Metanephros (tissue), 2 donors: ENCODE measurements around the gene ITGA7. TPM values are rescaled to one million over a fixed set of nuclear protein-coding genes. Genes with fewer than 3 reads are reported as not detected.

ENCODE experiments used
- small RNA-seq: library from RNA; depleted of rRNA; stranded (forward); fragments of <200 nt; gene quantifications from one replicate; pipeline ENCODE3, GENCODE V24; 2014; ENCODE audit warnings: low replicate concordance
- total RNA-seq: library from RNA; depleted of rRNA; stranded (reverse); fragments of >200 nt; gene quantifications from one replicate; pipeline ENCODE4 v1.2.3, GENCODE V29; 2014

The ITGA7 gene
- 79.3 TPM for total RNA-seq

GRCh38 chr12:55707841-55708694, at the start of gene ITGA7:
TSS of gene ITGA7 (minus strand) at chr12:55707904. CDS start at chr12:55707682, 222 bp downstream.

GRCh38 chr12:55742719-55743405, 35.2 kb upstream of the ITGA7 start, which contains the start of gene GDF11:
TSS of gene GDF11 (plus strand) at chr12:55743122. CDS start at chr12:55743317, 195 bp downstream.

GRCh38 chr12:55728939-55729818, 21.5 kb upstream of the ITGA7 start, which contains the start of gene CD63:
TSS of gene CD63 (minus strand) at chr12:55729009. CDS start at chr12:55728341, 668 bp downstream.

GRCh38 chr12:55720071-55720564, 12.4 kb upstream of the ITGA7 start, which contains the start of gene RDH5:
TSS of gene RDH5 (plus strand) at chr12:55720393. CDS start at chr12:55721185, 792 bp downstream.

GRCh38 chr12:55715833-55716581, 8.3 kb upstream of the ITGA7 start, which contains the start of gene BLOC1S1:
TSS of gene BLOC1S1 (plus strand) at chr12:55716046. CDS start at chr12:55716052, 6 bp downstream.

GRCh38 chr12:55636853-55637252, 70.9 kb downstream of the ITGA7 start, which contains the start of gene OR10P1:
TSS of gene OR10P1 (plus strand) at chr12:55636892. CDS start at chr12:55636892, 0 bp downstream.

Small RNAs within 50 kb of the gene (small RNA-seq; reads per million reads assigned to genes)
- gene AC009779.1 (not detected), gene AC009779.5 (not detected), gene RF00017 (not detected)

Other genes with a start within 250 kb of the ITGA7 start
- gene OR6C70, start 237.8 kb downstream of the ITGA7 start, total RNA-seq = not detected
- not detected for gene OR6C68, start 215.5 kb downstream of the ITGA7 start, total RNA-seq
- gene OR6C4, start 158.3 kb downstream of the ITGA7 start, total RNA-seq = not detected
- gene OR2AP1, start 135.4 kb downstream of the ITGA7 start, total RNA-seq = not detected
- gene OR10P1, start 71.0 kb downstream of the ITGA7 start, total RNA-seq = not detected
- gene BLOC1S1, start 8.1 kb upstream of the ITGA7 start, total RNA-seq = 71.4 TPM
- 19.6 TPM for gene RDH5, start 12.5 kb upstream of the ITGA7 start, total RNA-seq
- 395 TPM for gene CD63, start 21.1 kb upstream of the ITGA7 start, total RNA-seq
- 11.4 TPM for gene GDF11, start 35.2 kb upstream of the ITGA7 start, total RNA-seq
- gene SARNP, start 109.8 kb upstream of the ITGA7 start, total RNA-seq = 38.0 TPM
- 19.3 TPM for gene ORMDL2, start 110.1 kb upstream of the ITGA7 start, total RNA-seq
- gene DNAJC14, start 121.7 kb upstream of the ITGA7 start, total RNA-seq = 37.1 TPM
- gene MMP19, start 135.0 kb upstream of the ITGA7 start, total RNA-seq = 1.5 TPM
- 22.0 TPM for gene PYM1, start 220.0 kb upstream of the ITGA7 start, total RNA-seq
- 20.2 TPM for gene DGKA, start 223.3 kb upstream of the ITGA7 start, total RNA-seq